ENCODE data around the gene PLD4.
"Not testable (repeated sequence)": the region's sequence is repeated elsewhere in the genome, so short reads cannot be mapped to it uniquely, and the experiment has no call there.

The PLD4 gene

DNA sequence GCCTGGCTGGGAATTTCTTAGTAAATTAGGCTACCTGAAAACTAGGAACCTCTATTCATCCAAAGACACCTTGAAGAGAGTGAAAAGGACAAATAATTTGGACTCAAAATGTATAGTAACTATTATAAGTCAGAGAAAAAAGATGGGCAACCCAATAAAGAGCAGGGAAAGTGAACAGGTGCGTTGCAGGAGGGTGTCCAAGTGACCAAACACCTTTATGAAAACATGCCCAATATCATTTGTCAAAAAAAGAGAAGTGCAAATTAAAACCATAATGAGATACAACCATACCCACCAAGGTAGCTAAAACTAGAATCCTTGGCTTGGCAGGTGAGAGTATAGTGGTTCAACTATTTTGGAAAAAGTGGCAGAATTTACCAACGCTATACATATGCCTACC lies 24.9 kb upstream of the PLD4 start:
- no peak for DNase-seq (ENCODE audit: low read depth in 2 of 2)

DNA sequence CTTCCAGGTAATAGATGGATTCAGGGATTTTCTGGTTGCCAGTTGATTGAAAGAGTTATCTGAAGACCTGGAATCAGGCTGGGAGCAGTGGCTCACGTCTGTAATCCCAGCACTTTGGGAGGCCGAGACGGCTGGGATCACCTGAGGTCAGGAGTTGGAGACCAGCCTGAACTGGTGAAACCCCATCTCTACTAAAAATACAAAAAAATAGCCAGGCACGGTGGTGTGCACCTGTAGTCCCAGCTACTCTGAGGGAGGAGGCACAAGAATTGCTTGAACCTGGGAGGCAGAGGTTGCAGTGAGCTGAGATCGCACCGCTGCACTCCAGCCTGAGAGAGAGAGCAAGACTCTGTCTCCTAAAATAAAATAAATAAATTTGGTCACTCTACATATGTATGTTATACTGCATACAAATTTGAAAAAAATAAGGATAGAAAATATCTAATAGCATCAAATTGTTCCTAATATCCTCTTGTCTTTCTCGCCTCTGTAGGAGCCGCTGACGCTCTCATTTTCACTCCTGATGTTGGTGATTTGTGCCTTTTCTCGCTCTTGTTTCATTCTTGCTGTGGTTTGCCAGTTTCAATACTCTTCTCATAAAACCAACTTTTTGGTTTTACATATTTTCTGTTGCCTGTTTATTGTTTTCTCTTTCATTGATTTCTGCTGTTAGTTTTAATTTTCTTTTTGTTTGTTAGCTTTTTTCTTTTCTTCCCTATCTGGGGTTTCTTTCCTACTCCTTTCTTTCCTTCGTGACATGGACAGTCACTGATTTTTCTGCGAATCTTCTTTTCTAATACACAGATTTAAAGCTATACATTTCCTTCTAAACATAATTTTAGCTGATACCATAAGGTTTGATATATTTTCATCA lies 23.8 kb upstream of the PLD4 start:
- no peak for DNase-seq (ENCODE audit: low read depth in 2 of 2)

DNA sequence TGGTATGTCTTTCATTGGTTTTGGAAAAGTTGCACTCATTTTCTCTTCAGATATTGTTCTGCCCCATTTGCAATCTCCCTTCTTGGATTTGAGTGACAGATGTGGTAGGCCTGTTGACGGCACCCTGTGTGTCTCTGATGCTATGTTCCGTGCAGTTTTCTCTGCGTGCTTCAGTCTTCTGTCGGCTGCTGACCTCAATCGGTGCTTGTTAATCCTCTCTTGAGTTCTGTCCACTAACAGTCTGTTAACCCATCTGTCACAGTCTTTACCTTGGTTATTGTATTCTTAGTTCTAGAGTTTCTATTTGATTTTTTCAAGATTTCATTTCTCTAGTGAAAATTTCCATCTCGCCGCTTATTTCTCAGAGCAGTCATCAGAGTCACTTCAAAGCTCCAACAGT lies 20.7 kb upstream of the PLD4 start:
- no peak for DNase-seq (ENCODE audit: low read depth in 2 of 2)

DNA sequence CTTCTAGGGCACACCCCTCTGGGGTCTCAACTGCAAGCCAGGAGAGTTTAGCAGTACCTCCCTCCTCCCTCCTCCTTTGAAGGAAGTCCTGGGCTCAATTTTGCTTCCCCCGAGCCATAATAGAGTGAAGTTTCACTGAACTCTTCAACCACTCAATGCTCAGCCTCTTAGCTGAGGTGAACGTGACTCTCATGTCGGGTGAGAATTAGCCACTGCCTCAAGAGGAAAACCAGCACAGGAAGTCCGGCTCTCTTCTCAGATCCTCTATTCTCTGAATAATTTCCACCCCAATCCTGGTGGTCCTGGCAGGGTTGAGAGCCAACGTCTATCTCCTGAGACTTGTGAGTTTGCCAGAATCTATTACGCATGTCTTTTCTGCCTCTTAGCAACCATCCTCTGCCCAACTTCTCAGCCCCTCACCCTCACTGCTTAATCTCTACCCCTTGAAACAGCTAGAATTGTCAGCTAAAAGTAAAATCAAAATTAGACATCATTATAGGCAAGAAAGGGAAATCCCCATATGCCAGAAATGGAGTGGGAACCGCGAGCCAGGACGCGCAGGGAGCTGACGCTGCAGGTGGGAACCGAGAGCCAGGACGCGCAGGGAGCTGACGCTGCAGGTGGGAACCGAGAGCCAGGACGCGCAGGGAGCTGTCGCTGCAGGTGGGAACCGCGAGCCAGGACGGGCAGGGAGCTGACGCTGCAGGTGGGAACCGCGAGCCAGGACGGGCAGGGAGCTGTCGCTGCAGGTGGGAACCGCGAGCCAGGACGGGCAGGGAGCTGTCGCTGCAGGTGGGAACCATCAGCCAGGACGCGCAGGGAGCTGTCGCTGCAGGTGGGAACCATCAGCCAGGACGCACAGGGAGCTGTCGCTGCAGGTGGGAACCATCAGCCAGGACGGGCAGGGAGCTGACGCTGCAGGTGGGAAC lies 19.8 kb upstream of the PLD4 start:
- DNase-seq (ENCODE audit: low read depth in 2 of 2) = not testable (repeated sequence)

DNA sequence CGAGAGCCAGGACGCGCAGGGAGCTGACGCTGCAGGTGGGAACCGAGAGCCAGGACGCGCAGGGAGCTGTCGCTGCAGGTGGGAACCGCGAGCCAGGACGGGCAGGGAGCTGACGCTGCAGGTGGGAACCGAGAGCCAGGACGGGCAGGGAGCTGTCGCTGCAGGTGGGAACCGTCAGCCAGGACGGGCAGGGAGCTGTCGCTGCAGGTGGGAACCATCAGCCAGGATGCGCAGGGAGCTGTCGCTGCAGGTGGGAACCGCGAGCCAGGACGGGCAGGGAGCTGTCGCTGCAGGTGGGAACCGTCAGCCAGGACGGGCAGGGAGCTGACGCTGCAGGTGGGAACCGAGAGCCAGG lies 19.1 kb upstream of the PLD4 start:
- not testable (repeated sequence) for DNase-seq (ENCODE audit: low read depth in 2 of 2)

DNA sequence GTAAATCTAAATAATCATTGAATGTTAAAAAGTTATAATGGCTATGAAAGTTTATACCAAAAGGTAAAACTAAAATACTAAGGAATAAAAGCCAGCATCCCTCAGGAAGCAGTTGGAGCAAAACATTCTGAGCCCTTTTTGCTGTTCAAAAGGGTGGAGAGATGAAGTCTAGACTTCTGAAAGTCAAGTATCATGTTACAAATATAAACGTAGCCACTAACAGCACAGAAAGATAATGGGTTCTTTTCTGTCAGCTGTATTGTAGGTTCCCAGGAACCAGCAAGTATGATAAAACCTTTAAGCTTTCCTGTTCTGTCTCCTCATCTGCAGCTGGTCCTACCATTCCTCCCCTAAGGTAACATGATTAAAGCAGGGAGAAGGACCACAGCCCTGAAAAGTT lies 16.4 kb upstream of the PLD4 start:
- no peak for DNase-seq (ENCODE audit: low read depth in 2 of 2)

DNA sequence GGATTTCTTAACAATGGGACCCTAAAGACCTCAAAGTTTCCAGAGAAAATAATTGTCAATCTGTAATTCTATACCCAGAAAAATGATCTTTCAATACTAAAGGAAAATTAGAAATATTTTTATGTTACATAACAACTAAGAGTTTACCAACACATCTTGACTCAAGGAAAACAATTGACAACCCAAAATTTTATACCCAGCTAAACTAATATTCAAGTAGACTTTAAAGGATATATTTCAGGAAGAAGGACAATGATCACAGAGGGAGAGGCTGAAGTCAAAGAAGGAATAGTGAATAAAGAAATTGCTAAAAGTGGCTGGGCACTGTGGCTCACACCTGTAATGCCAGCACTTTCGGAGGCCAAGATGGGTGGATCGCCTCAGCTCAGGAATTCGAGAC lies 12.6 kb upstream of the PLD4 start:
- no peak for DNase-seq (ENCODE audit: low read depth in 2 of 2)

DNA sequence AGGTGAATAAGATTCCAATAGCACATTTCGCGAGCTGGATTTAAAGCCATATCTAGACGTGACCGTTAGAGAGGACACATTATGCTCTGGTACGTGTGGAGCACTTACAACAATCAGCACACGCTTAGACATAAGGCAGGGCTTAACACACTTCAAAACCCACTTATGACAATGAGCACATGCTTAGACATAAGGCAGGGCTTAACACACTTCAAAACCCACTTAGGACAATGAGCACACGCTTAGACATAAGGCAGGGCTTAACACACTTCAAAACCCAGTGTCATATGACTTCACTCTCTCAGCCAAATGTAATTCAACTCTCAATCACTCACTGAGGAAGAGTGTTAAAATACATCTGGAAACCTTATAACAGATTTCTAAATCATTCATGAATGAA lies 11.2 kb upstream of the PLD4 start:
- DNase-seq (ENCODE audit: low read depth in 2 of 2) = no peak

DNA sequence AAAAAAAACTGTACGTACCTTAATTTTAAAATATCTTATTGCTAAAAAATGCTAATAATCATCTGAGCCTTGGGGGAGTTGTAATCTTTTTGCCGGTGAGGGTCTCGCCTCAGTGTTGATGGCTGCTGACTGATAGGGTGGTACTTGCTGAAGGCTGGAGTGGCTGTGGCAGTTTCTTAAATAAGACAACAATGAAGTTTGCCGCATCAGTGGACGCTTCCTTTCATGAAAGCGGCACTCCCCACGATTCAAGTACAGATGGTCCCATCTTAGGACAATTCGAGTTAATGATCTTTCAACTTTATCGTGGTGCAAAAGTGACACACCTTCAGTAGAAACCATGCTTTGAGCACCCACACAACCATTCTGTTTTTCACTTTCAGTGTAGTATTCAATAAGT lies 7.6 kb upstream of the PLD4 start:
- DNase-seq (ENCODE audit: low read depth in 2 of 2) = no peak

DNA sequence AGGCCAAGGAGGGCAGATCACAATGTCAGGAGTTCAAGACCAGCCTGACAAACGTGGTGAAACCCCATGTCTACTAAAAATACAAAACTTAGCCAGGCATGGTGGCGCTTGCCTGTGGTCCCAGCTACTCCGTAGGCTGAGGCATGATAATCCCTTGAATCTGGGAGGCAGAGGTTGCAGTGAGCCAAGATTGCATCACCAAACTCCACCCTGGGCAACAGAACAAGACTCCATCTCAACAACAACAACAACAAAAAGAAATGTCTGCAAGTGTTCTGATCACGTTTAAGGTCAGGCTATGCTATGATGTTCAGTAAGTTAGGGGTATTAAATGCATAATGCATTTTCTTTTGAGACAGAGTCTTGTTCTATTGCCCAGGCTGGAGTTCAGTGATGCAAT lies 6.7 kb upstream of the PLD4 start:
- DNase-seq (ENCODE audit: low read depth in 2 of 2) = no peak

DNA sequence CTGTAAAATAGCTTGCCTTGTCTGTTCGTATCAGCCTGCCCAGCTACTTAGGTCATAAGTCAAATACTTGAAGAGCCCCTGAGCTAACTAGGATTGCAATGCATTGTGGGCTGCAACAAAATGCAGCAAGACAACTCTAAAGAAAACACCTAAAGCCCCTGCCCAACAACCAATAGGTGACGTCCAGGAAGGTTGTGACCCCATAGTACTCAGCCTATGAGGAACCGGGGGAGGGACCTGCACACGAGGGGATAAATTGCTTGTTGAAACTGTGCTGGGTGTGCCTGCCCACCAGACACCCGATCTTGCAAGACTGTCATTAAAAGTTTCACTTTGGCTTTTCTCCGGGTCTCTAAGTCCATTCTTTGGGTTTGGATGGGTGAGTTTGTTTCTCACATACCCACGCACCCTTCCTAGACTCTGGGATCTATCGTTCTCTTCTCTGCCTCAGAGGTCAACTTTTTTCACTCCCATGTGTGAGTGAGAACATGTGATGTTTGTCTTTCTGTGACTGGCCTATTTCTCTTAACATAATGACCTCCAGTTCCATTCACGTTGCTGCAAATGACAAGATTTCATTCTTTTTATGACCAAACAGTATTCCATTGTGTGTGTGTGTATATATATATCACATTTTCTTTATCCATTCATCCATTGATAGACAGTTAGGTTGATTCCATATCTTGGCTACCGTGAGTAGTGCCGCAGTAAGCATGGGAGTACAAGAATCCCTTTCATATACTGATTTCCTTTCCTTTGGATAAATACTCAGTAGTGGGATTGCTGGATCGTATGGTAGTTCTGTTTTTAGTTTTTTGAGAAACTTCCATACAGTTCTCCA lies 5.3 kb upstream of the PLD4 start:
- not testable (repeated sequence) for DNase-seq (ENCODE audit: low read depth in 2 of 2)

DNA sequence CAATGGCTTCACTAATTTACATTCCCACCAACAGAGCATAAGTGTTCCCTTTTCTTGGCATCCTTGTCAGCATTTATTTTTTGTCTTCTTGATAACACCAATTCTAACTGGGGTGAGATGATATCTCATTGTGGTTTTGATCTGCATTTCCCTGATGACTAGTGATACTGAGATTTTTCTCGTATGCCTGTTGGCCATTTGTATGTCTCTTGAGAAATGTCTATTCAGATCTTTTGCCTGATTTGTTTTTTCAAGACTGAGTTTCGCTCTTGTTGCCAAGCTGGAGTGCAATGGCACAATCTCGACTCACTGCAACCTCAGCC lies 4.7 kb upstream of the PLD4 start:
- DNase-seq (ENCODE audit: low read depth in 2 of 2) = no peak

DNA sequence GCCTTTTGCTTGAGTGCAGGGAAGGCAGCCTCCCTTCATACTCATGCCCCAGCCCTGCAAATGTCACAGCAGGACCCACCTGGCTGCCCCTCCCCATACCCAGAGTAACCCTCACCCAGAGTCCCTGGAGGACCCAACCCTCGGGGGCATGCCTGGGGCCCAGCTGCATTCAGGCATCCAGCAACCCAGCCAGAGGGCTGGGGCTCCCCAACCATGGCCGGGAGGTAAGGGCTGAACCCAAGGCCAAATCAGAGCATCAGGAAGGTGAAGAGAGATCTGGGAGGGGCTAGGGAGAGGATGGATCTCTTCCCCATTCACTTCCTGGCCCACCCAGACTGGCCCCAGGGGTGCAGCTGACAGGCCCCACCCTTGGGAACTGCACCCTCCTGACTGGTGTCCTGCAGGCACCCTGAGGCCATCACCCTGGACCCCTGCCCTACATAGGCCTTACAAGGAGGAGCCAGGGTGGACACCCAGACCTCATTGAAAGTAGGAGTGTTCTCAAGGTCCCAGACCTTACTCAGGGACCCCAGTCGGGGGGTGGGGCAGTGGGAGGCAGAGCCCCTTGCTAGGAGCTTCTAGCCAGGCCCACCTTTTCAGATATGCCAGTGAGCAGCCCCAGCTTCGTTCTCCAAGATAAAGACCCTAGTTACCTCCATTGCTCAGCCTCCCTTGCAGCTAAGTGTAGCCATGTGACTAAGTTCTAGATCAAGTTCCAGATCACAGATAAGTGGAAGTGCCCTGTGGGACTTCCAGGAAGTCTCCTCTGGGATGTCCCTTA lies 849 bp upstream of the PLD4 start:
- no peak for DNase-seq (ENCODE audit: low read depth in 2 of 2)

DNA sequence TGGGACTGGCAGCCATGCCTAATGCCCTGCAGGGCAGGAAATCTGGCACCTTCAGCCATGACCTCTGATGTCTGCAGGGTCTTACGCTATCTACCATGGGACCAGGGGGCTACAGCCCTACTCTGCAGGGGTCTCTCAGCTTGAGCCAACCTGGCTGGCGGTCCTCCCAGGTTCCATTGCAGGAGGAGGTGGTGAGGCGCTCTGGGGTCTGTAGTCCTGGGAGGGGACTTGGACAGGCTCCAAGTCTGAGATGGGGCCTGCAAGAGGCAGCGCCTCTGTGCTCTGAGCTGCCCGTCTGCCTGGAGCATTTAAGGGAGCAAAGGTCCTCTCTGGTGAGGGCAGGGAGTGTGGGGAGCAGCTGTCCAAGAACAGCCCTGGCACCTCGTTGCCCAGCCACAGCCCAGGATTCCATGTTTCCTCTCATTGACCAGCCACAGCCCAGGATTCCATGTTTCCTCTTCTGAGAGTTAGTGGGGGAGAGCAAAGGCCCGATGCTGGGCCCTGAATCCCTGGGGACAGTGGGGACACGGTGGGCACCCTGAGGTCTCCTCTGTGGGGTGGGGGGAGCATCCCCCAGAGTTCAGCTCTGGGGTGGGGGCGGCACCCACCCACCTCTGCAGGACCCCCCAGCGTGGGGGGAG lies 655 bp downstream of the PLD4 start:
- DNase-seq (ENCODE audit: low read depth in 2 of 2) = no peak

DNA sequence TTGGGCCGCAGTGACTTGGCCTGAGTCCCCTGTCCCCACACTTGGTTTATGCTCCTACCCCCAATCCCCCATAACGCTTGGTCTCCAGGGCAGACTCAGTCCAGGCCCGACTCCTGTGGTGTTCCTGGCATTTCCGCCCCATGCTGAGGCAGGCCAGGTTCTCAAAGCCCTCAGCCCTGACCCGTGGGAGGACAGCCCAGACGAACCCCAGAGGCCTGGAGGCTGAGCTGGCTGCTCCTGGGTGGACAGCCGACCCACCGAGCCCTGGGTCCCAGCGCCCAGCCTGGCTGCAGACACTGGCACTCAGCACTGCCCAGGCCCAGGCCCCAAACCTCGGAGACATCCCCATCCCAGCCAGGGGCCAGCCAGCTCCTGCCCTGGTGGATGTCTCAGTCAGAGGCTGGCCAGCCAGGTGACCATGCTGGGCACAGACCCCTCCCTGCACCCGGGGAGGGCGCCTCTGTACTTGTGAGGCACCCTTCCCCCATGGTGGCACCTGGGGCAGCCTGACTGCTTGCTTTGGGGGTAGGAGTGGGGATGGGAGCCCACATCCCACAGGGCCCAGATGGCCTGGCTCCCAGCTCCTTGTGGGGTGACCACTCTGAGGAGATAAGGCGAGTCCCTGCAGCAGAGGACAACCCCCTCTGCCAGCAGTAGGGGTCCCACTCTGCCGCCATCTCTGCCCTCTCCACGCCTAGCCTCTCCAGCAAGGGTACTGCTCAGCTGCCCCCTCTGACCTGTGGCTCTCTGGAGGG lies 1.4 kb downstream of the PLD4 start:
- DNase-seq (ENCODE audit: low read depth in 2 of 2) = no peak

DNA sequence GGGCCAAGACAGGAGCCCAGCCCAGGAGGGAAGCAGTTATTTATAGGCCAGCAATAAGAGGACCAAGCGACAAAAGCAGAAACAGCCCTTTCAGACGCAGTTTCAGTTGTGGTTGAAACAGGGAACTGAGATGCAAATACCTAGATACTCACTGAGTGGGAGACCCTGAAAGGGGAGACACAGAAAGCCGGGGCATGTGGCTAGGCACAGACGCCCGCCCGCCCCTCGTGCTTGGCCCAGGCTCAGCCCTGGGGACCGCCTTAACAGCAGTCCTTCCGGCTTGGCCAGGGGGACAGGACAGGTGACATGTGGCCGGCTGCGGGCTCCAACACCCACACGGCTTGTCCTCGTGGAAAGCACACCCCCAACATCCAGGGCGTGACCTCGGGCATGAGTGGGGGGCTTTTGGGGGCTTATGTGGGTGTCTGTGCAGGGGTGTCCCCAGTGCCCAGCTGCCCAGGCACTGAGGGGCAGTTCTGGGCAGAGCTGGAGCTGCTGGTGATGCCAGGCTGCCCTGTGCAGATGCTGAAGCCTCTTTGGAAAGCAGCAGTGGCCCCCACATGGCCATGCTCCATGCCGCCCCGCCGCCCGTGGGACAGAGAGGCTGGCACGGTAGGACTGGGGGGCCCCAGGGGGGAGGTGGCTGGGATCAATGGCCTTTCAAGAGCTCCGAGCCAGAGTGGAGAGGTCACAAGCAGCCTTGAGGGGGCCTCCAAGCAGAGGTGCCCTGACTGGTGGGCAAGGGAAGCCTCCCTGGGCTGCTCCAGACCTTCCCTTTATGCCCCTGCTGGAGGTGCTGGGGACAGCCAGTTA lies 2.1 kb downstream of the PLD4 start:
- DNase-seq (ENCODE audit: low read depth in 2 of 2) = no peak

DNA sequence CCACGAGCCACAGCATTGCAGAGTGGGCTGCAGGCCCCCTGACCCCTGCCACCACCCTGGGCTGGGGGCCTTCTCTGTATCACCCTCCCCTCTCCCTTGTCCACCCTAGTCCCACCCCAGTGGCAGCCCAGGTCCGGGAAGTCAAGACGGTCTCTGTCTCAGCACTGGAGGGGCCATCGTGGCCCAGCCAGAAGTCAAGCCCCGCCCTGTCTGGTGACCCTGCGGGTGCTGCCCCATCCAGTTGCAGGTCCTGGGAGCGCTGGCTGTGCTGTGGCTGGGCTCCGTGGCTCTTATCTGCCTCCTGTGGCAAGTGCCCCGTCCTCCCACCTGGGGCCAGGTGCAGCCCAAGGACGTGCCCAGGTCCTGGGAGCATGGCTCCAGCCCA lies 2.7 kb downstream of the PLD4 start:
- DNase-seq (ENCODE audit: low read depth in 2 of 2) = no peak

DNA sequence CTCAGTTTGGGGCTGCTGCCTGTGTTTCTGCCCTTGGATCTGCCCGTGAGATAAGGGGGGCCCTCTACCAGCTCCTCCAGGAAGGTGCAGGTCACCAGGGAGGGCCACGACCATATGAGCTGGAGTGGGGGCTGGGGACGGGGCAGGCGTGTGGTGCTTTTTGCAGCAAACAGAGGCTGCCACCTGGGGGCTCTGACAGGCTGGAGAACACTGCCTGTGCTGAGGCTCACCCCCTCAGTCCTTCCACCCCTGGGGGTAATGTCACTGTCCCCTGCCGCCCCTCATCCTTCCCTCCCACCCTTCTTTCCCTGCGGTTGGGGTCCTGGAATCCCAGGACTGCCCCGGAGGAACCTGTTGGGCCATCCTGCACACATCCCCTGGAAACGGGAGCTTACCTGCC lies 3.2 kb downstream of the PLD4 start:
- no peak for DNase-seq (ENCODE audit: low read depth in 2 of 2)

DNA sequence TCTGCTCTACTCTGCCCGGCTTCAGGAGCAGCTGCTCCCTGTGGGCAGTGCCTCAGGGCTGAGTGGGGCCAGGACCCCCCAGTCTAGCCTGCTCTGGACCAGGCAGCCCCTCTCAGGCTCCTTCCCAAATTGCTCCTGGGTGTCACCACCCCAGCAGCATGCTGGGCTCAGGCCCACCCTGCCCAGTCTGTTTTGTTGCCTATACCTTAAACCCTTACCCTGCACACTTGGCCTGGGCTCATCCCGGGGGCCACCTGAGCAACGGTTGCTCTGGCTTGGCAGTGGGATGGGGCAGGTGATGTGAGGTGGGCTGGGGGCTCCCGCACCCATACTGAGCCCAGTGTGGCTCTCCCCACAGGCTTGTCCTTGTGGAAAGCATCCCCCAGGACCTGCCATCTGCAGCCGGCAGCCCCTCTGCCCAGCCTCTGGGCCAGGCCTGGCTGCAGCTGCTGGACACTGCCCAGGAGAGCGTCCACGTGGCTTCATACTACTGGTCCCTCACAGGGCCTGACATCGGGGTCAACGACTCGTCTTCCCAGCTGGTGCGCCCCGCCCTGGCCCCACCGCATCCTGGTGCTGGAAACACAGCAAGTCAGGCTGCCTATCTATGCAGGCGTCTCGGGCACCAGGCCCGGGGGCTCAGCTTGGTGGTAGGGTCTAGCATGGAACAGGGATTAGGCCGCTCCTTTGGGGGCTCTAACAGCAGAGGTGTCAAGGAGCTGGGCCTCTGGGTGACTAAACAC lies 3.9 kb downstream of the PLD4 start:
- no peak for DNase-seq (ENCODE audit: low read depth in 2 of 2)

Data from stimulated activated CD4-positive, alpha-beta T cell treated with anti-CD3 and anti-CD28 coated beads, Interleukin-12 subunit alpha, Interleukin-12 subunit beta, amount 100 ng/mL, for 24 hours (primary cell).